GM12878 (cell line): Measurements from ENCODE around the gene LRRC47. TPM values are rescaled to one million over a fixed set of nuclear protein-coding genes. Genes with fewer than 3 reads are reported as not detected.
A peak's percentile ranks its signal among the peaks of the same experiment; 100 is the strongest.

Experiments used
- BHLHE40 ChIP-seq, 2 experiments: fragments of 450-650 bp in 1 of 2; IDR thresholded peaks; 2 replicates each; pipeline ENCODE4 v1.6.1; 2011 to 2017; ENCODE audit warnings: low read depth in 2 of 2, borderline replicate concordance in 1 of 2, improper control_type of control experiment in 1 of 2, low read length in 1 of 2, mild to moderate bottlenecking in 1 of 2
- RUNX3 ChIP-seq: IDR thresholded peaks from 2 replicates; pipeline ENCODE4 v1.6.1; 2012; ENCODE audit warnings: low read length, inconsistent platforms
- TARDBP ChIP-seq: IDR thresholded peaks from 2 replicates; pipeline ENCODE4 v1.6.1; 2016; ENCODE audit warnings: borderline replicate concordance
- TCF12 ChIP-seq: IDR thresholded peaks from 2 replicates; pipeline ENCODE4 v1.6.1; 2011; ENCODE audit warnings: low read depth, mild to moderate bottlenecking, low read length
- TCF3 ChIP-seq: IDR thresholded peaks from 2 replicates; pipeline ENCODE4 v1.6.1; 2012; ENCODE audit warnings: low read depth, mild to moderate bottlenecking, low read length, borderline replicate concordance; ENCODE audit not compliant: insufficient read depth
- polyA plus RNA-seq, 11 experiments: library from polyadenylated mRNA; depleted of rRNA in 4 of 11; unstranded in 6 of 11; stranded (reverse) in 5 of 11; fragments of >200 nt; fragmentation: Nextera tagmentation in 4 of 11; fragmentation: Illumina TruSeq in 1 of 11; extraction: Ambion mirVana in 4 of 11; extraction: Trizol in 1 of 11; gene quantifications; 1 replicate in 1 of 11; 2 replicates in 10 of 11; pipeline versions ENCODE4 v1.2.1 to v1.2.3, GENCODE V29; 2011 to 2016; ENCODE audit warnings: inconsistent platforms in 2 of 11, missing spikeins in 2 of 11, low read depth in 1 of 11
- total RNA-seq, 4 experiments: library from RNA; depleted of rRNA in 3 of 4; stranded (reverse); fragments of >200 nt in 3 of 4; fragmentation: Illumina TruSeq in 1 of 4; extraction: Trizol in 1 of 4; gene quantifications; 2 replicates each; pipeline versions ENCODE4 v1.2.1 to v1.2.3, GENCODE V29; 2013 to 2021
- TF ChIP-seq, protein P1 (sequence below): IDR thresholded peaks from 2 replicates; pipeline ENCODE4 v1.6.1; 2011; ENCODE audit warnings: borderline replicate concordance, low read depth, mild to moderate bottlenecking, moderate library complexity, mixed read lengths, low read length; ENCODE audit not compliant: insufficient read depth; ENCODE audit errors: extremely low read length
- TF ChIP-seq, protein P2 (sequence below): fragments of 450-650 bp; formaldehyde crosslinking; IDR thresholded peaks from 2 replicates; pipeline ENCODE4 v1.4.0; 2020; ENCODE audit warnings: mild to moderate bottlenecking, moderate library complexity

LRRC47 gene
- total and polyA plus RNA-seq, 10 of the 15 experiments (the other 5 are each of a cell fraction or from before 2014, with no cell fraction given): 2.5 to 34.6 (median 18.2) TPM

DNA sequence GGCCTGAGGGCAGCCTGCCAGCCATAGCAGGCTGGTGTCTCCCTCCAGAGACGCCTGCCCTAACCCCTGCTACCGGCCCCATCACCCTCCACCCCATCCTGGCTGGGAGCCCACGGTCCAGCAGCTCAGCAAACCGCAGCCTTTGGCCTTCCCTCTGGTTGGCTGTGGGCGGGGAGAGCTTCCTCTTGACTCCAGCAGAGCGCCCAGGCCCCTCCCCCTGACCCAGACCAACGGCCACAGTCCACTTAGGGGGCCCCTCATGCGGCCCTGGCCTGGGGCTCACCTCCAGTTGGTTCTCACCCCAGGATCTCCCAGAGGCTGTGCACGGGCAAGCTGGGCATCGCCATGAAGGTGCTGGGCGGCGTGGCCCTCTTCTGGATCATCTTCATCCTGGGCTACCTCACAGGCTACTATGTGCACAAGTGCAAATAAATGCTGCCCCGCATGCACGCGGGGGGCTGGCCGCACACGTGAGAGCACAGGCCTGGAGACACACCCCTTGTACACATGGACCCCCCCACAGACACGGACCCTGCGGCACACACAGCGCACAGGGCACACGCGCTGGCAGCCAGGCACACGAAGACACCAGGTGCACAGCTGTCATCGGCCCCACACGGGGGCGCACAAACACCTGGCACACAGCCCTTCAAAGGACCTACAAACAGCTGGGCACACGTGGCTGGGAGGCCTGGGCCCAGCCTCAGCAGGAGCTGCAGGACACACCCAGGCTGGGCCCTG, 20.6 kb downstream of the LRRC47 start (continued):
- TF ChIP-seq TARDBP (0 out of 2 replicates have a peak, but pooled peaks have one; percentile 39), BHLHE40 (IDR thresholded peaks at IDR 0.05; ENCODE audit: borderline replicate concordance in 1 of 2, low read depth in 2 of 2, low read length in 1 of 2) (peak; percentile 24 to 65; a peak in 2 of 4 replicates), TCF12 (peak; percentile 95), TCF3 (peak; percentile 98), RUNX3 (peak; percentile 53; the same call in 1 of the 2 replicates)
- TF ChIP-seq, protein P1, sequence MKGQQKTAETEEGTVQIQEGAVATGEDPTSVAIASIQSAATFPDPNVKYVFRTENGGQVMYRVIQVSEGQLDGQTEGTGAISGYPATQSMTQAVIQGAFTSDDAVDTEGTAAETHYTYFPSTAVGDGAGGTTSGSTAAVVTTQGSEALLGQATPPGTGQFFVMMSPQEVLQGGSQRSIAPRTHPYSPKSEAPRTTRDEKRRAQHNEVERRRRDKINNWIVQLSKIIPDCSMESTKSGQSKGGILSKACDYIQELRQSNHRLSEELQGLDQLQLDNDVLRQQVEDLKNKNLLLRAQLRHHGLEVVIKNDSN: peak; percentile 59
- TF ChIP-seq, protein P2, sequence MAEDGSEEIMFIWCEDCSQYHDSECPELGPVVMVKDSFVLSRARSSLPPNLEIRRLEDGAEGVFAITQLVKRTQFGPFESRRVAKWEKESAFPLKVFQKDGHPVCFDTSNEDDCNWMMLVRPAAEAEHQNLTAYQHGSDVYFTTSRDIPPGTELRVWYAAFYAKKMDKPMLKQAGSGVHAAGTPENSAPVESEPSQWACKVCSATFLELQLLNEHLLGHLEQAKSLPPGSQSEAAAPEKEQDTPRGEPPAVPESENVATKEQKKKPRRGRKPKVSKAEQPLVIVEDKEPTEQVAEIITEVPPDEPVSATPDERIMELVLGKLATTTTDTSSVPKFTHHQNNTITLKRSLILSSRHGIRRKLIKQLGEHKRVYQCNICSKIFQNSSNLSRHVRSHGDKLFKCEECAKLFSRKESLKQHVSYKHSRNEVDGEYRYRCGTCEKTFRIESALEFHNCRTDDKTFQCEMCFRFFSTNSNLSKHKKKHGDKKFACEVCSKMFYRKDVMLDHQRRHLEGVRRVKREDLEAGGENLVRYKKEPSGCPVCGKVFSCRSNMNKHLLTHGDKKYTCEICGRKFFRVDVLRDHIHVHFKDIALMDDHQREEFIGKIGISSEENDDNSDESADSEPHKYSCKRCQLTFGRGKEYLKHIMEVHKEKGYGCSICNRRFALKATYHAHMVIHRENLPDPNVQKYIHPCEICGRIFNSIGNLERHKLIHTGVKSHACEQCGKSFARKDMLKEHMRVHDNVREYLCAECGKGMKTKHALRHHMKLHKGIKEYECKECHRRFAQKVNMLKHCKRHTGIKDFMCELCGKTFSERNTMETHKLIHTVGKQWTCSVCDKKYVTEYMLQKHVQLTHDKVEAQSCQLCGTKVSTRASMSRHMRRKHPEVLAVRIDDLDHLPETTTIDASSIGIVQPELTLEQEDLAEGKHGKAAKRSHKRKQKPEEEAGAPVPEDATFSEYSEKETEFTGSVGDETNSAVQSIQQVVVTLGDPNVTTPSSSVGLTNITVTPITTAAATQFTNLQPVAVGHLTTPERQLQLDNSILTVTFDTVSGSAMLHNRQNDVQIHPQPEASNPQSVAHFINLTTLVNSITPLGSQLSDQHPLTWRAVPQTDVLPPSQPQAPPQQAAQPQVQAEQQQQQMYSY (CRISPR knock-in tag): no peak
